ENCODE results near the gene EIPR1.

EIPR1 gene

DNA sequence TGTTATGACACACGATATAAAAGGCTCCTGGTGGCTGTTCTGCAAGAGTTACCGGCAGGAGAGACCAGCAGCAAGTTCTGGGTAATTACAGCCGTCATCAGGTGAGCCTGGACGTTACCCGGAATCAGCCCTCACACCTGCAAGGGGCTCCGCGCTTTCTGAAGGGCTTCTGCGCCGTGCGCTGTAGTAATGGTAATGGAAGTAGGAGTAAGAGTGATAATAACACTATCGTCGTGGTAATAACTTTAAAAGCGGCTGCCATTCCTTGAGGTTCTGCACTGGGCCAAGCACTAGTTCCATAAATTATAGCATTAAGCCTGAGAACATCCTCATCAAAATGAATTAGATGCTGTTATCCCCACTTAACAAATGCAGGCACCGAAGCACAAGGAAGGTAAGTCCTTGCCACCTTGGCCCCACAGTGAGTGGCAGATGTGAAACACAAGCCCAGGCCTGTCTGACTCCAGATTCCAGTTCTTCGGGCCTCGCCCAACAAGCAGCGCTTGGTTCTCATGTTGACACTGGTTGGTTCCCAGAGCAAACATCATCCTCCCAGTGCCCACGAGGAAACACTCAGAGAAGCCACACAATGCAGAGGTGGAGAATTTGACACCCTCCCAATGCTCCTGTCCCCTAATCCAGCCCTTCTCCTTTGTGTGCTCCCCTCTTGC, 205.2 kb downstream of the EIPR1 start:
- Mint-ChIP-seq H3K36me3 (peaks cover 6% of the 10 kb centered on the region), H3K27me3 (no peaks in the 10 kb centered on the region), H3K27ac (no peak overlapping the region), H3K4me1 (no peaks in the 10 kb centered on the region), H3K4me3 (no peak overlapping the region), H3K9me3 (no peaks in the 10 kb centered on the region)

- H3K9me3 Mint-ChIP-seq = no peaks in the 10 kb centered on the region
- H3K4me3 Mint-ChIP-seq = no peak overlapping the region
- H3K4me1 Mint-ChIP-seq = no peaks in the 10 kb centered on the region
- H3K27ac Mint-ChIP-seq = no peak overlapping the region
- no peaks in the 10 kb centered on the region for H3K27me3 Mint-ChIP-seq
- H3K36me3 Mint-ChIP-seq = peaks cover 9% of the 10 kb centered on the region
Observed at GRCh38 chr2:3171564-3172264, 205.9 kb downstream of the EIPR1 start.

DNA sequence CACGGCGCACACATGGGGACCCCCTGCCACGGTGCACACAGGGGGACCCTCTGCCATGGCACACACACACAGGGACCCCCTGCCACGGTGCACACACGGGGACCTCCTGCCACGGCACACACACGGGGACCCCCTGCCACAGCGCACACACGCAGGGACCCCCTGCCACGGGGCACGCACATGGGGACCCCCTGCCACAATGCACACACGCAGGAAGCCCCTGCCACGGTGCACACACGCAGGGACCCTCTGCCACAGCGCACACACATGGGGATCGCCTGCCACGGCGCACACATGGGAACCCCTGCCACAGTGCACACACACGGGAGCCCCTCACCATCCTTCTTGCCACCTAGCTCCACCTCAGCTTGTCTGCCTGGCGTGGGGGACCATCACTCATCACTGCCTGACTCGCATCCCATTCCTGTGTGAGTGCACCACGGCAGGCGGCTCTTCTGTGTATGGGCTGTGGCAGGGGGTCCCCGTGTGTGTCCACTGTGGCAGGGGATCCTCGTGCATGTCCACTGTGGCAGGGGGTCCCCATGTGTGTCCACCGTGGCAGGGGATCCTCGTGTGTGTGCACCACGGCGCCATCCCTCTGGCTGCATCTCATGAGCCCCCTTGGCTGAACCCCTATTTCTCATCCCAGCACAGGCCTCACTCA, 206.7 kb downstream of the EIPR1 start:
- Mint-ChIP-seq H3K27ac (no peak overlapping the region), H3K36me3 (peaks cover 14% of the 10 kb centered on the region), H3K9me3 (no peaks in the 10 kb centered on the region), H3K4me1 (no peaks in the 10 kb centered on the region), H3K4me3 (no peak overlapping the region), H3K27me3 (no peaks in the 10 kb centered on the region)

GRCh38 chr2:3169106-3169870, 208.3 kb downstream of the EIPR1 start:
- Mint-ChIP-seq H3K4me3 (no peak overlapping the region), H3K27me3 (no peaks in the 10 kb centered on the region), H3K4me1 (no peaks in the 10 kb centered on the region), H3K36me3 (peaks cover 20% of the 10 kb centered on the region), H3K9me3 (peaks cover 6% of the 10 kb centered on the region), H3K27ac (no peak overlapping the region)

DNA sequence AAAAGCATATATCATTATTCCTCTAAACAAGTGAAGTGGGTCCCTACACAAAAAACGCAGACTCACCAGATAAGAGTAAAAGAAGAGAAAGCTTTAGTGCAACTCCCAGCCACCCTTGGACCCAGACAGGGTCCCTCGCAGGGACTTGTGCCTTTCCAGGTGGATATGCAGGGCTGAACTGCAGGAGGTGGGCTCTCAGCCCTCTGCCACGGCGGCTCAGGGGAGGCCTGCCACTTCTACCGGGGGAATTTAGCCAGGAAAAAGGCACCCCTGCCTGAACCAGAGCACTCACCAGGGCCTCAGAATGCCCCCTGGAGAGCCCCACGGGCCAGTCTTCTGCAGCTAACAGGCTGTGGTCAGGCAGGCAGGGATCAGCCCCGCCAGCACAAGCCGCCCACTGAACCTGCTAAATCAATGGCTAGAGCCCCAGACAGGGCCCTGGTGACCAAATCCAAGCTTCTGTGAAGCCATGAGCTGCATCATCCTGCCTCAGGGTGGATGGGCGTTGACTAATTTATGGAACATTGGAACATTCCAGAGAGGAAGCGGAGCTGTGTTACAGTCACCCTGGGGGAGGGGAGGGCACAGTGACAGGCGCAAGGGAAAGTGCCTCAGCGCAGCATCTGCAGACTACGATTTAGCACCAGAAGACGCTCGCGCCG, 209.3 kb downstream of the EIPR1 start:
- Mint-ChIP-seq H3K4me3 (no peak overlapping the region), H3K27me3 (no peaks in the 10 kb centered on the region), H3K9me3 (peaks cover 11% of the 10 kb centered on the region), H3K4me1 (no peaks in the 10 kb centered on the region), H3K27ac (no peak overlapping the region), H3K36me3 (peaks cover 22% of the 10 kb centered on the region)

GRCh38 chr2:3163401-3163800, 214.2 kb downstream of the EIPR1 start:
- H3K36me3 Mint-ChIP-seq = peaks cover 45% of the 10 kb centered on the region
- no peaks in the 10 kb centered on the region for H3K27me3 Mint-ChIP-seq
- peaks cover 13% of the 10 kb centered on the region for H3K9me3 Mint-ChIP-seq
- H3K27ac Mint-ChIP-seq = peak overlapping the region; percentile 35
- H3K4me1 Mint-ChIP-seq = no peaks in the 10 kb centered on the region
- no peak overlapping the region for H3K4me3 Mint-ChIP-seq

DNA sequence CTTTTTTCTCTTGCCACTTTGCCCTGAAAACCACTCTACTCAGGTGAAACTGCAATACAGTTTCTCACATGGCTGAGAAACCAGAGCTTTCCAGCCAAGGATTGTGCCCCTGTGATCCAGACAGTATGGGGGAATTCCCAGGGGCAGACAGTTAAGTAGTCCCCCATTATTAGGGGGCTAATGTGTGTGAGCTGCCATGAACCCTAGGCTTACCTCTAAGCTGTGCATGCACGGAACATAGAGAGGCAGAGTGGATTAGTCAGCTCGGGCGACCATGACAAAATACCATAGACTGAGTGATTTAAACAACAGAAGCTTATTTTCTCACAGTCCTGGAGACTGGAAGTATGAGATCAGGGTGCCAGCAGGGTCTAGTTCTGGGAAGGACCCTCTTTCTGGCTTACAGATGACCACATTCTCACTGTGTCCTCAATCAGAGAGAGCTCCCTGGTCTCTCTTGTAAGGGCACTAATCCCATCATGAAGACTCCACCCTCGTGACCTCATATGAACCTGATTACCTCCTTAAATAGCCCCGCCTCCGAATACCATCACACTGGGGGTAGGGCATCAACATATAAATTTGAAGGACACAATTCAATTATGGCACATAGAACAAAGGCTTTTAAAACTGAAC, 215.1 kb downstream of the EIPR1 start:
- Mint-ChIP-seq H3K27me3 (no peaks in the 10 kb centered on the region), H3K36me3 (peaks cover 47% of the 10 kb centered on the region), H3K4me1 (no peaks in the 10 kb centered on the region), H3K9me3 (peaks cover 13% of the 10 kb centered on the region), H3K27ac (no peak overlapping the region), H3K4me3 (no peak overlapping the region)

- no peak overlapping the region for H3K27ac Mint-ChIP-seq
- H3K36me3 Mint-ChIP-seq = peaks cover 43% of the 10 kb centered on the region
Observed at GRCh38 chr2:3160751-3161330, 216.8 kb downstream of the EIPR1 start.

DNA sequence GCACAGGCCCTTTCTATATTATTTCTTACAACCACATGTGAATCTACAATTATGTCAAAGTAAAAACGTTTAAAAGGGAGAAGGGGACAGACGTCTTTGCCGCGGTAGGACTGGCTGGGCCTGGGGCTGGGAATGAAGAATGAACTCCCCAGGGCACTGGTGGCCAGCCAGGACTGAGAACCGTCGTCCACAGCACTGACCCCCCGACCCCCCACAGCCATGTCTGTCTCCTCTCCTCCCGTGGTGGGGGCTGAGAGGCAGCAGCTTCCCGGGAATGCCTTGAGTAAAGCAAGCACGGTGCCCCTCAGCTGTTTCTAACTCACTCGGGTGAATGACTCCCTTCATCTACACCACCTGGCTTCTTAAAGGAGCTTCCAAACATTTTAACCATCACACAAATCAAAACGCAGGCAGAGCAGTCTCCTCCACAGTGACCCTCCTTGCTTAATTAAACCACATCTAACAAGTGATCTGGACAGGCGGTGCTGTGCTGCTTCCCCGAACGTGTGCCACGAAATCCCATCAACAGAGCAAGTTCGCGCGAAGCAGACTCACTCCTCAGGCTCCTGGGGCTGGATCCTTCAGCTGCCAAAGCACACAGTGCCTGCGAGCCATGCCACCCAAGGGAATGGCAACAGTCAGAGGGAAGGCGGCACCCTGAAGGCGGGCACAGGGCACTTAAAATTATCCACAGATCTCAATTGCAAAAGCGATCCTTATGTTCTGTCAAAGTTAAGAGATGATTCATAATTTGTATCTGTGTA, 217.7 kb downstream of the EIPR1 start:
- Mint-ChIP-seq H3K36me3 (peaks cover 43% of the 10 kb centered on the region), H3K27ac (no peak overlapping the region), H3K9me3 (peaks cover 8% of the 10 kb centered on the region), H3K27me3 (no peaks in the 10 kb centered on the region), H3K4me1 (no peaks in the 10 kb centered on the region), H3K4me3 (no peak overlapping the region)

More at GRCh38 chr2:3160751-3161330, 216.8 kb downstream of the EIPR1 start:
- Mint-ChIP-seq H3K9me3 (peaks cover 13% of the 10 kb centered on the region), H3K4me1 (no peaks in the 10 kb centered on the region), H3K4me3 (no peak overlapping the region), H3K27me3 (no peaks in the 10 kb centered on the region)

- H3K4me1 Mint-ChIP-seq = no peaks in the 10 kb centered on the region
- no peaks in the 10 kb centered on the region for H3K9me3 Mint-ChIP-seq
- no peak overlapping the region for H3K27ac Mint-ChIP-seq
- no peaks in the 10 kb centered on the region for H3K27me3 Mint-ChIP-seq
- peaks cover 39% of the 10 kb centered on the region for H3K36me3 Mint-ChIP-seq
- no peak overlapping the region for H3K4me3 Mint-ChIP-seq
Observed at GRCh38 chr2:3154700-3155099, 222.9 kb downstream of the EIPR1 start.

DNA sequence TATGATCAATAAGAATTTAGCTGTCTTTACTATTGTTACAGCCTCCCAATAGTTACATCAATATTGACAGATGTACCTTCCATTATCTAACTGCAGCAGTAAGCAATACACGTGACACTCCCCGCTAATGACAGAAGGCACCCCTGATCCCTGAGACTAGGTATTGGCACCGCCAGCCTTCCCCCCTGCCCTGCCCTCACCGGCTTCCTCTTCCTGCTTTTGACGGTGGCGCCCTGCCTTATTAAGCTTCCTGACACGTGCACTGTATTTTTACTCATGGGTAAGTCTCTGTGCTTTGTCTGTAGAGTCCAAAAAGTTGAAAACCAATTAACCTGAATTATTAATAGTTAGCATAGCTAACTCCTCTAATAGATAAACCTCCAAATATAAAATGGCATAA, 223.5 kb downstream of the EIPR1 start:
- no peaks in the 10 kb centered on the region for H3K9me3 Mint-ChIP-seq
- H3K27ac Mint-ChIP-seq = no peak overlapping the region
- H3K36me3 Mint-ChIP-seq = peaks cover 33% of the 10 kb centered on the region
- no peaks in the 10 kb centered on the region for H3K27me3 Mint-ChIP-seq
- H3K4me3 Mint-ChIP-seq = no peak overlapping the region
- H3K4me1 Mint-ChIP-seq = no peaks in the 10 kb centered on the region

DNA sequence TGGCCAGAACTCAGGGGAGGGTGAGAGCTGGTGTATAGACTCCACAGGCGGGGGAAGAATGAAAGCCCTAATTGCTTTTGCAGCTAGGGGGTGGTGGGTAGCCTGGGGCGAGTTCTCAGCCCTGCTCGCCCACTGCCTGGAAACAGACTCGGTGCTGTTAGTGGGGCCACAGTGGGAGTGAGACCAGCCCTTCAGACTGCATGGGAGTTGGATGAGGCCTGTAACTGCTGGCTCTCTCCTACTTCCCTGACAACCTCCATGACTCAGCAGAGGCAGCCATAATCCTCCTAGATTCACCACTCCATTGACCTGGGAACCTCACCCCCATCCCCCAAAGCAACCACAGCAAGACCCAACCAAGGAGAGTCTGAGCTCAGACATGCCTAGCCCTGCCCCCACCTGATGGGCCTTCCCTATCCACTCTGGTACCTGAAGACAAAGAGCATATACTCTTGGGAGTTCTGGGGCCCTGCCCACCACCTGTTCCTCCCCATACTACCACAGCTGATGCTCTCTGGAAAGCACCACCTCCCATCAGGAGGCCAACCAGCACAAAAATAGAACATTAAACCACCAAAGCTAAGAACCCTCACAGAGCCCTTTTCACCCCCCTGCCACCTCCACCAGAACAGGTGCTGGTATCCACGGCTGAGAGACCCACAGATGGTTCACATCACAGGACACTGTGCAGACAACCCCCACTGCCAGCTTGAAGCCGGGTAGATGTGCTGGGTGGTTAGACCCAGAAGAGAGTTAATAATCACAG, 226.3 kb downstream of the EIPR1 start:
- Mint-ChIP-seq H3K36me3 (peaks cover 26% of the 10 kb centered on the region), H3K4me1 (no peaks in the 10 kb centered on the region), H3K27ac (peak overlapping the region; percentile 41), H3K9me3 (no peaks in the 10 kb centered on the region), H3K27me3 (no peaks in the 10 kb centered on the region), H3K4me3 (no peak overlapping the region)

DNA sequence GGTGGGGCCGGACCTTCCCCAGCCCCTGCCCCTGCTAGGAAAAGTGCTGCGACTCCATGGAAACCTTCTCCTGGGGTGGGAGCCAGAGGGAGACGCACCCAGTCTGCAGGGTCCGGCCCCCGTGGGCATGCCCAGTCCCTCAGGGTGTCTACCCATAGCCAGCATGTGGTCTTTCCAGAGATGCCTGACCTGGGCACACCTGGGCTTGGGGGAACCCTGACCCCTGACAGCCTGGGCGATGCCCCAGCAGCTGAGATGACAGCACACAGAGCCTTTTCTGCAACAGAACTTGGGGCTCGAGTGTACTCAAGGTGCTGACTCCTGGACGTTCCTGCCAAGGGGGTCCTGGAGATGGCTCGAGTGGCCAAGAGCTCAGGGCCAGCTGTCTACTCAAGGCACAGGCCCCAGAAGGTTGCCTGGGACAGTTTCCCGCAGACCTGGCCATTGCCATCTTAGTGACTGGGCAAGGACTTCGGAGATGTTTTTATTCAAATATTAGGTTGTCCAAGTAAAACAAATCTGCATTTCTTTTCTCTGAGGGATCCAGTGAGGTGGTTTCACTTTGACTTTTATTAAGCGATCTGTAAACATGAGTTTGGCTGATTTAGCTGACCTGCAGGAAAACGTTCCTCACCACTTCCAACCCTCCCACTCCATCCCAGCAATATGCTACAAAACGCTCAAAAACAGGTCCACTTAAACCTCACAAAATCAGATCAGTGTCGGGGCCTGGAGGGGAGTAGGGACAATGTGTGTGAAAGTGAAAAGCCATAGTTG, 228.0 kb downstream of the EIPR1 start:
- Mint-ChIP-seq H3K27ac (no peak overlapping the region), H3K9me3 (no peaks in the 10 kb centered on the region), H3K27me3 (no peaks in the 10 kb centered on the region), H3K4me1 (no peaks in the 10 kb centered on the region), H3K36me3 (peaks cover 19% of the 10 kb centered on the region), H3K4me3 (no peak overlapping the region)
